Stimulated activated CD4-positive, alpha-beta T cell treated with anti-CD3 and anti-CD28 coated beads, Interleukin-4, amount 100 ng/mL, for 48 hours (primary cell): ENCODE data around the gene HOXB7.
A peak's percentile ranks its signal among the peaks of the same experiment; 100 is the strongest.

Source experiments
- DNase-seq, 2 donors: peaks; one replicate each; pipeline ENCODE4 v3.0.0-alpha.2; 2020; ENCODE audit warnings: low read depth in 2 of 2

HOXB7 gene

DNA sequence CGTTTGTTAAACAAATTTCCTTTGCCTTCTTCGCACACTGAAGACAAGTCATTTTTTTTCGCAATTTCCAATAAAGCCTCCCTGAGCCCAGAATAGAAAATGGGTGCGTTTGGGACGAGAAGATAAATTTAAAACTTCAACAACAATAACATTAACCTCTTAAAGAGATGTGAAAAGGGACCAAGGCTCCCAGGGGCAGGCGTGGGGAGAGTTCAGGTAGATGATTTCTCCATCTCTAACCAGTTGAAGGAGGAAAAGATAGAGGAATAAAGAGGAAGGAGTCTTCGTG is 31.4 kb downstream of the HOXB7 start:
- DNase-seq, result no peak

DNA sequence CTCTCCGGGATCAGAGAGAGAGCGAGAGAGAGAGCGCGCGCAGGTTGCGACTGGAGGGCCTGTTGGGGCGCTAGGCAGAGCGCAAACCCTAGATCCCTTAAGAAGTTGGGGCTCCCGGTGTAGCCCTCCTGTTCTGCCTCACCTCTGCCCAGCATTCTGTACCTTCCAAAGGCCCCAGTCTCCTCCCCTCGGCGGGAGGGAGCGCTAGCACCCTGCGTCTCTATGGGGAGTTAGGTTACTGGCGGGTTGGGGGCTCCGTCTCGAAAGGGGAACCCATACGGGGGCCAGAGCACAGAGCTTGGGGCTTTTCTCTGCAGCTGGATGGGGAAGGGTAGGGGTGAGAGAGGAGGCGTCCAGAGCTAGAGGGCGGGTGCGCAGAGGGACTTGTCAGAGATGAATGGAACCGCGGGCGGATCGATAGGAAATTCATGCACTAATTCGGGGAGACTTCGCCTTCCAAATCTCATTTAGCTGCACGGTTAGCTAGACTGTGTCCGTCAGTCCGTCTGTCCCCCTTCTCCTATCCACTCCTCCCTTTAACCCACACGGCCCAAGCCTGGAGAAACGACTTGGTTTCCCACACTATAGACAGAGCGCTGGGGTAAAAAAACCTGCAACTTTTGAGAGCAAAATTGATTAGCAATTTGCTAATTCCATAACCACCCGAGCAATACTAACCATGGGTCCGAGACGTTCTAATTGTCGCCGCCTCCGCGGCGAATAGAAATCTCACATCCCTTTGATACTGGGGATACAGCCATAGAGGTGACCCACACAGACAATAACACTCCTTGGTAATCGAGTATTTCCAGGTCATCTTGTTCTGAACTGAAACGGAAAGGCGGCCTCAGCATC is 32.0 kb downstream of the HOXB7 start:
- DNase-seq, result no peak

DNA sequence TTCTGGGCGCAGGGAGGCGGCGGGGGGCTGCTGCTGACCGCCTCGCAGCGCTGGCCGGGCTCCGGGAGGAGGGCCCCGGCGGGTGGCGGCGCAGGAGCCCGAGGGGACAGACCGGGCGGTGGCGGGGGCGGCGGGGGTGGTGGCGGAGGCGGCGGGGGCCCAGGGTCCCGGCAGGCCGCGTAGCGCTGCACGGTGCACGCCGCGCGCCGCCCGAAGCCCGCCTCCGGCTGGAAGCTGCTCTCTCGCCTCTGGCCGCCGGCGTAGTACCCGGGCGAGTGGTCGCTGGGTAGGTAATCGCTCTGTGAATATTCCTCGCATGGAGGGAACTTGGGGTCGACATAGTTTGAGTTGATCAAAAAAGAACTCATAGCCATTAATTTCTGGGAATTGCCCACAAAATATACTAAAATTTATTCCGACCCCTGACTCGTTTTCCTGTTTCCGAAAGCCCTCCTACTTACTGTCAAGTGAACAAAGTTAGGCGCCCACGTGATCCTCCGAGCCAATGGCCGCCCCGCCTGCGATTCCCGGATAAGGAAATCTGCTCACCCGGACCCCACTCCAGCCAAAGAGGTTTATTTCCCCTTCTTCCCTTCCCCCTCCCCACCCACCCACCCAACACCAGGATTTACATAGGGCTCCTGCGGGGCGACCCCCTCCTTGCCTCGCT is 32.7 kb downstream of the HOXB7 start, which contains the start of gene HOXB4:
HOXB4 (minus strand) TSS at position 405 of the 670 bp plus-strand sequence; CDS start at position 374, 31 bp downstream.
- DNase-seq, result peak in 1 of 2 donors; percentile 68

DNA sequence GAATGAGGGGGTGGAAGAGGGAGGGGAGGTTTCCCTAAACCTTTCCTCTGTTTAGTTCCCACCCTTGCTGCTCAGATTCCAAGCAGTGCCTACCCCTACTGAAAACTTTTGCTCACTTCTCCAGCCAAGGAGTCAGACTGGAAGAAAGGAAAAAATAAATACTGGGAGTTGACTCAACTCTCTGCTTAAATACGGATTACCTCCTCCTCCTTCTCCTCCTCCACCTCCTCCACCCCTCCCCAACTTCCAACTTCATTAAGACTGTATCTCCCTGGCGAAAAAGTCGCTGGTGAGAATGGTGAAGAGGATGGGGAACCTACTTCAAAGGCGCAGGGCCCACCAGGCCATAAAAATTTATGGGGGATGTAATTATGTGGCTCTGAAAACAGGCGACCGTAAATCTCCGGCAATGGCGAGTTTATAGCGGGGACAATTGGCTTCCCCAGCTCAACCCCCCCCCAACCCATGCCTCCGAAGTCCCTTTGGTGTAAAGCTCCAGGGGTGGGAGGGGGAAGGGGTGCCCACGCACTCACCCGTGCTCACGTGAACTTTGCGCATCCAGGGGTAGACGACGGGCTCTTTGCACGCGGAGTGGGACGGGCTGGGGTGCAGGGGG is 33.4 kb downstream of the HOXB7 start:
- DNase-seq, result no peak

DNA sequence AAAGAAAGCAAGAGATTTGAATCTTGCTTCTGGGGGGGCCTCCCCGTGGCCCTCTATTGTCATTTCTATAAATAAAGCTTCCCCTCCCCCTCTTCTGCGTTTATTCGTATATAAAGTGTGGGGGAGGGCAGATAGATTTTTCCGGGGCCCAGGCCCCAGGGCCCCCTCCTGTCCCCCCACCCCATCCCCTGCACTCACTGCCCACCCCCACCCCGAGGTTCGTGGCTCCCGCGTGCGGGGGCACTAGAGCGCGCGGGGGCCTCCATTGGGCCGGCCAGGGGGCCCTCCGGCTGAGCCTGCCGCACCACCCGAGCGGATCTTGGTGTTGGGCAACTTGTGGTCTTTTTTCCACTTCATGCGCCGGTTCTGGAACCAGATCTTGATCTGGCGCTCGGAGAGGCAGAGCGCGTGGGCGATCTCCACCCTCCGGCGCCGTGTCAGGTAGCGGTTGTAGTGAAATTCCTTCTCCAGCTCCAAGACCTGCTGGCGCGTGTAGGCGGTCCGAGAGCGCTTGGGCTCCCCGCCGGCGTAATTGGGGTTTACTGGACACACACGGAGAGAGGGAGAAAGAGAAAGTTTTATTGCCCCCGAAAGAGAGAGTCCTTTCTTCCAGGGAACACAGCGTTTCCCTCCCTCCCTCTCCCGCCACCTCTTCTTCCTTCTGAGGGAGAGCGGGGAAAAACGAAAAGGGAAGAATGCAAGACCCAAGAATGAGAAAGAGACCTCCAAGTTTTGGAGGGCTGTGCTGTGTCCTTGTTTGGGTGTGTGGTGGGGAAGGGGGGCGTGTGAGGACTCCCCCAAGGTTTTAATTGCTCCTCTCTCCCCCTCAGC is 34.1 kb downstream of the HOXB7 start:
- no peak for DNase-seq

DNA sequence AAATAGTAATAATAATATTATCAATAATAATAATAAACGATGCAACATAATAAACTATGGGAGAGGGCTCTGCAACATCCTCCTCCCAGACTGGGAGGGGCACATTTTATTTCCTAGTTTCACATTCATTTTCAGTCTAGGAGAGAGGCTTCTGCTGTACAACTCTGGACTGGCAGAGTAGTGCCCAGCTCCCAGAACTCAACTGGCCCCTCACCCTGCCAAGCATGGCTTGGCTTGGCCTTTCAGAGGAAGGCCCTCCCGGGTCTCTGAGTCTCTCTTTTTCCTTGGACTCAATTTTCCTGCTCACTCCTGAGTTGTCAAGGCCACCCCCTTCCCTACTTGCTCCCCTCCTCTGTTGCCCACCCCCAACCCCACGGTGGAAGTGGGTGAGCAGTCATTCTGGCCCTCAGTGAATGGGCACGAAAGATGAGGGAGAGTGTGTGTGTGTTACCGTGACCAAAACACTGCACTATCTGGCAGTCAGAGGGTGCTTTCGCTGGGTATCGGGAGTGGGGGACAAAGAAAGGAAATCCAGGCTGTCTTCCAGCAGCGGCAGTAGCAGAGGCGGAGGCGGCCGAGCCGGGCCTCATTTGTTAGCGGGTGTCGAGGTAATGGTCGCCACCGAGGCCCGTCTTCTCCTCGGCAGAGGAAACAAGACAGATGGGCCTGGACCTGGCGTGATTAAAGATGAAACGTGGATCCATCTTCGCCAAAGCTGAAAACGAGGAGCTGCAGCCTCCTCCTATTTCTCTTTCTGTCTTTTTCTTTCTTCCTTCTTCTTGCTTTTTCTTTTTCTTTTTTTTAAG is 34.9 kb downstream of the HOXB7 start:
- DNase-seq, result no peak

DNA sequence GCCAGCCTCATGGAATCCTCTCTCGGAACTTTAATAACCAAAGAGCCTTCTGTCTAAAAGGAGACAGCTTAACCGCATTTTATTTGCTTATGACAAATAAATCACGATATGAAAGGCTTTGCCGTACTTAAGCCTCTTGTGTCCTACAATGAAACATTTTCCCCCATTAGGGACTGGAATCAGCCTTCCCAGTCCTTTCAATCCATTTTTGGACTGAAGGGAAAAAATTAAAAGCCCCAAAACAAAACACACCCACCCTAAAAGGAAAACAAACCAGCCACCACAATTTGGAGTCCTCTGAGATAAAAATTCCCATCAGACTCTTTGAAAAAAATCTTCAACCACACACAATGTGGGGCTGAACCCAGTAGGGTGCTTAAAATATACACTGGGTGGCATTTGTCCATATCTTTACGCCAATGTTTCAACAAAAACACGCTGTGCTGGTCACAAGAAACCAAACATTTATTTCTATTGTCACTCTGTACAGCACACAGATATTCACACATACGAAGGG is 35.7 kb downstream of the HOXB7 start:
- no peak for DNase-seq

DNA sequence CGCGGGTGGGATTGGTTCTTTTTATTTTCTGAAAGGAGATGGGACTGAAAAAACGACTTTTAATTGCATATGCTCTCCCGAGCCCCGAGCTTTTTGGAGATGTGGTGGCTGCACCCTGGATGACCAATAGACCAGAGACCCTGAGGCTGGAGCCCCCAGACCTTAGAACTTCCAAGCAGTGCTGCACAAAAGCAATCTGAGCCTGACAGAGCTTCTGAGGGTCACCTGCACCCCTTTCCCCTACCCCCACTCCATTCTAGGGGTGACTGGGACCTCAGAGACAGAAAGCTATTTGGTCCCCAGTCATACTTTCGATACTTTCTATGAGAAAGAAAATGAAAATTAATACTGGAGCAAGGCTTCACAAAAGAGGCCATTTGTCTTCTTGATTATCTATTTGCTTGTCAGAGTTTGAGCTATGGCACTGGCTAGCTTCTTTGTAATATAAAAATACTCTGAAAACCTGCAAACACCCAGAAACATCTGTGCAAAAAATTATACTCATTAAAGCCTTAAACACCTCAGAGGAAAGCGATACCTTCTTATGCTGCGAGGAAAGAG is 36.2 kb downstream of the HOXB7 start:
- no peak for DNase-seq

DNA sequence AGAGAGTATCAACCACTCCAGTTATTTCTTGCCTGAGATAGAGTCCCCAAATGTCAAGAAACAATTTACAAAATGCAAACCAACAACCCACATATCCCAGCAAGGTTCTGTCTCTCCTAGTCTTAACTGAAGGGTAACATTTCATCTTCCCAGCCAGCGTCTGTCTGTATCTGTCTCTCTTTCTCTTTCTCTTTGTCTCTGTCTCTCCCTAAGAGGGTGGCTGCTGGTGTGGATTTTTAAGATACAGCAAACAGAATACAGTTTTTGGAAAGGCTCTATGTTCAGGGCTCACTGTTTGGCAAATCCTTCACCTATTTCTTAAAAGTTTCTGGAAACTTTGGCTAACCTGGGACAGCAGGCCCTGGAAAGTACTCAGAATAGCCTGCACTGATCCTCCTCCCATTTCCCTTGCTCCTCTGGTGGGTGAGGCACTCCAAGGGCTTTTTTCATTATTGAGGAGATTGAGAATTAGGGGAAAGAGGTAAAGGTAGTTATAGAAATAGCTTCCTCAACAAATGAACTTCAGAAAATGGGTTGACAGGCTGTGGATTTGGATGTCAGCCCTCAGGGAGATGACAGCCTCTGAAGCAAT is 38.9 kb downstream of the HOXB7 start:
- no peak for DNase-seq

DNA sequence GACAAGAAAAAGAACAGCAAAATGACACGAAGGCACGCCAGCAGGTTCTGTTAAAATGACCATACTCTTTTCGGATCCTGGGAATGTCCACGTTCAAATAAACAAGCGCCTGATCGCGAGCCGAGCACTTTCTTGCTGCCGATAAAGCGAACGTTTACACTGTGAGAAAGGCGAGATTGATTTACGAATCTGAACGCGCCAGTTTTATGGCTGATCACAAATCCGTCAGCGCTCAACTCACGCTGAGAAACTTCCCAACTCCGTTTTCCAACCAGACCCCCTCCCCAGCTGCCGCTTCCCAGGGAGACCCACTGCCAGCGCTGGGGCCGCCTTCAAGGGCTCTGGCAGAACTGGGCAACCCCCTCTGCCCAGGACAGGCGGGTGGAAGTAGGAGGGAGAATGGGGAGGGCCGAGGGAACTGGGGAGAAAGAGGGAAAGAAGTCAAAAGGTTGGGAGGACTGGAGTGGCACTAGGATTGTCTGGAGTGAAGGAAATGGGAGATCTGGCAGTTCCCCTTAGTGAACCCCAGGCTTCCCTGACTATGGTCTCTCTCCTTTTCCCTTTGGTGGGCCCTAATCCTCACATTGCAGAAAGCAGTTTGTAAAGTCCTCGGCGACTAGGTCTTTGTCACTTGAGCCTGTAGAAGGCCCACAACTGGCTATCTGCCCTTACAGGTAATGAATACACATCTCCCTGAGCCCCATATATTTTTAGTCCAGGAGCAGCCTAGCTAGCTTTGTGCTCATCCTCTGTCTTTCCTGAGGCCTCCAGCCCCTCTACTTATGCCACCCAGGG is 39.6 kb downstream of the HOXB7 start:
- no peak for DNase-seq

DNA sequence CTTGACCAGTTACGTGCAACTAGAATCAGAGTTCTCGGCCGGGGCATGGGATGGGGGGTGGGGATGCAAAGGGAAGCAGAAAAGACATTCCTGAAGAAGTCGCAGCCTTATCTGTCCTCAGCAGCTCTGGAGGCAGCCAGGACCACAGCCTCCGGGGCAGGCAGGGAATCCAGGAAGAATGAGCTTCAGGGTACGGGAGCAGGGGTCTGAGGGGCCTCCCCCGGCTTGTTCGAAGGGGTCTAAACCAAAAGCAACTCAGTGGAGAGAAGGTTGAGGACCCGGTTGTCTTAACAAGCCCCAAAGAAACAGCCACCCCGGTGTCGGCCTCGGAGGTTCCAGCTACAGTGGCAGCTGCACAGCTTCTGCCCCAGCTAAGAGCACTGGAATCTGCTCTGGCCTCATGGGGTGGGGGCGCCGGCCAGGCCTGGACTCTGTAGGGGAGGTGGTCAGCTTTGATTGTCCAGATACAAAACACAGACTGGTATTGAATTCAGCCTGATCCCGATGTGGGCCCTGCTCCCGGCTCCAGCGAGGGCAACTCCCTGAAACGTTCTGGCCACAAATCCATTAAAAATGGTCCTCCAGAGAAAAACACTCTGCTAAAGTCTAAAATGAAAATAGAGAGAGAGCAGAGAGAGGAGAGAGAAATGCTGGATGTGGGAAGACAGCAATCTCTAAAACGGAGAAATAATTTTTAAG is 40.3 kb downstream of the HOXB7 start:
- DNase-seq, result no peak

DNA sequence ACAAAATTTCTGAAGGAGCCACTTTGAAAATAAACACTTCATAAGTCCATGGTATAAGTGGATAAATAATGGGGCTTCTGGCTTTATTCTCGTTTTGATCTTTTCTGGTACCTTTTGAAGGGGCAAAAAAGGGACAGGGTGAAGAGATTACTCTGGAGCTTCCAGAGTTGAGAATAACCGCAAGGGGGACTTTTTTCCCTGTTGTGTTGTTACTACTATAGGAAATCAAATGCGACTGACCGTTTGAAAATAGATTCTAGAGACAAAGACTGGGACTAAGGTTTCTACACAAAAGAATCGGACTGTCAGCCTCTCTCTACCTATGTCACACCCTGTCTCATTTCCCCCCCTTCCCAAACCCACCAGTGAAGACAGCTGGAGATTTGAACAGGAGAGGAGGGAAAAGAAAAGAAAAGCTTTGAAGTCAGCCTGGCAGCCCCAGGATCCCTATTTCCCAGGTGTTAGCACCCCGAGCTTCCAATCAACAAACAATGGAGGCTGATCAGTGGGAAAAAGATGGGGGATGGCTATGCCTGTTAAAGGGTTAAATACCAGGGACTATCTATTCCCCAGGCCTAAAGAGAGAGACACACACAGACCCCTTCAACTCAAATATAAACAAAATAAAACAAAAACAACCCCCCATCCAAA is 41.0 kb downstream of the HOXB7 start:
- DNase-seq, result no peak

DNA sequence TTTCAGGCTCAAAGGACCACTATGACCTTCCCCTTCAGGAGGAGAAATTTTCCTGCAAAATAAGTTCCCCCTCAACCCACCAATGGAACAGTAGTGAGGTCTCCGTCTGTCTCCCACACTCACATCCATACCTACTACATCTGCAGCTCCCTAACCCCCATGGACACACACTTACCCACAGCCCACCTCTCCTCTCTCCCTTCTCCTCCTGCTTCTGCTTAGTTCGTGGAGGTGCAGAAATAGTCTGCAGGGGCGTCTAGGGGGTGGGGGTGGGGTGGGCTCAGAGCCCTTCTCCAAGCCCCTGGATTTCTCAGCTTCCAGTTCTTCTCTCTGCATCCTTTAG is 41.6 kb downstream of the HOXB7 start:
- no peak for DNase-seq

DNA sequence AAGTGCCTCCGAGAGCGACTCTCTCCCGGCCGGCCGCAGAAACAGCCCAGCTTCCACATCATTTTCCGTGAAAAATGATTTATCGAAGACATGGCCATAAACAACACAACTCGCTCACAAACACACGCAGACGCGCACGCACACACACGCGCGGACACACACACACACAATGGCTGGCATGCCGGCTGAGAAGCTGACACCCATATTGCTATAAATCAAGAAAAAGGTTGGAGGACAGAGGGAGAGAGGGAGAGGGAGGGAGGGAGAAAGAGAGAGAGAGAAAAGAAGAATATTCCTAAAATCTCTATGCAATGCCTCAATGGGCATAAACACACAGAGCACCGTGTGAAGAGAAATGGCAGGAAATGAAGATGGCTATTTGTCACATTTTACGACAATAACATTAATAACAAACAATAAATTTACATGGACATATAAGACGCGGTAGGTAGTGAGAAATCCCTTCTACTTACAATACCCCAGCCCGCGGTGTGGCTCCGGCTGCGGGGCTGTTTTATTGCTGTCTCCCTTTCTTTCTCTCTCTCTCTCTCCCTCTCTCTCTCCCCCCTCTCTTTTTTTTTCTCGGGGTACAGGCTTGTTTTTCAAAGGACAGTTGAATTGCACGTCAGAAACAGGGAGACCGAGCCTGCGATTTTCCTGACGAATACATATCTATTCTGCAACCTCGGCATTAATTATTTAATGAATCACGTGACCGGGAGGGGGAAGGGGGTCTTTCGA is 42.1 kb downstream of the HOXB7 start:
- no peak for DNase-seq

DNA sequence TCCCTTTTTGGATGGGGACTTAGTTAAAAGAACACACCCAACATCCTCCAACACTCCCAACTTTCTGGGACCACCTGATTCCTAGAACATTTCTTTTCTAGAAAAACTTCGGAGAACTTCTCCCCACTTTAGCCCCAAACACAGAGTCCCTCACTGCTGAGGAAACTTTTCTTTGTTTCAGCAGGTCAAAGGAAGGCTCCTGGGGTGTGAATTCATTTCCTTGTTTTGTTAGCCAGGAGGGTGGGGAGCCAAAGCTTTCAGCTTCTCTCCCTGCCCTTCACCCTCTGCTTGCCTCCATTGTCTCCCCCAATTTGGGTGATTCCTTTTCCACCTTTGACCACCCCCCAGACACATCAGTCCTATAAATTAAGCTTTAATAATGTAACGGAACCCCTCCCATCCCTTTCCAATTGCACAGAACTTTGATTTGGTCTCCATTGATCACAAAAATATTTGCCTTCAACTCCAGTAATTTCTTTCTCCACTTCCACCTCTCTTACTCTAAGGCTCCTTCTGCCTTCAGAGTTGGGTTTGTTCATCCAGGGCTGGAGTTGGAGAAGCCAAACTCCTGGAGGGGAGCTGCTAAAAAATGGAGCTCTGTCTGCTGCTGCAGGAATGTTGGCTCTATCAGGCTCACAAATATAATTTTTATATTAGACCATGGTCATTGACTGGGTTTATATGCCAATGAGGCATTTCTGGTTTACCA is 43.0 kb downstream of the HOXB7 start:
- no peak for DNase-seq

DNA sequence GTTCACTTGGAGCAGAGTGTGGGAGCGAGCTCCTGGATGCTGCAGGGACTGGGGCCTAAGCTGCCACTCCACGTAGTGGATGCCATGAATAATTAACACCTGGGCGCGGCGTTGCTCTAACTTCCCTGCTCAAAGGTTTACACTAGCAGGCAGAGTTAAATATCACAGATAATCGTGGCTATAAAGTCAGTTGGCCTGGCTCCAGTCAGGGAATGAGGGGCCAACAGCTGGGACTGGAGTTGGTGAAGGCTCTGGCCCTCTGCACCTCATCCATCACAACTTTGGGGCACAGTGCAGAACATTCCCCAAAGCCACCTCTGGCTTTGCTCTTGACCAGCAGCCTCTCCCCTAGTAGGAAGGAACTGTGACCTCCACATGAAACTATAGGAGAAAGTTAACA is 43.6 kb downstream of the HOXB7 start:
- DNase-seq, result no peak

DNA sequence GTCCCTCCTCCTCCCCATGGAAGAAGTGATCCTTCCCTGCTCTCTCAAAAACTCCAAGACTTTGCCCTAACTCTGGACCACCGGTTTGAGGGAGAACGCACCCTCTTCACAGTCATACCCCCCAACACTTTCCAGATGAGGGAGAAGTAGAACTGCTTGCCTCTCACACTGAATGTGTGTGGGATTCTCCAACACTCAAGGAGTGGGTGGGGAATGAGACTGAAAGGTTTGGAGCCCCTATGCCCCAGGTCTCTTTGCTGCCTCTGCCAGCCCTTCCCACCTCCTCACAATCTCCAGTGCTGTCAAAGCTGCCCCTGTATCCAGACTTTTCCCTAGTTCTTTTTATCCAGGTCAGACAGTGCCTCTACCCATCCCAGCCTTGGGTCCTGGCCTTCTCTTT is 44.1 kb downstream of the HOXB7 start:
- DNase-seq, result no peak
